Tracheal epithelial cell (primary cell): Measurements from ENCODE around the gene ZBTB5. TPM values are rescaled to one million over a fixed set of nuclear protein-coding genes. Genes with fewer than 3 reads are reported as not detected.

Experiments
- total RNA-seq: library from RNA; depleted of rRNA; stranded (reverse); fragments of >200 nt; gene quantifications from 2 replicates; pipeline ENCODE4 v1.2.1, GENCODE V29; 2014

ZBTB5 gene
- total RNA-seq = 10.1 and 11.3 TPM in 2 replicates

GRCh38 chr9:37465249-37466036 is at the start of gene ZBTB5:
TSS of gene ZBTB5 (minus strand) at chr9:37465450. CDS start at chr9:37442551, 22,899 bp downstream.

GRCh38 chr9:37485389-37486255 is 20.4 kb upstream of the ZBTB5 start, which contains the start of gene POLR1E:
TSS of gene POLR1E (plus strand) at chr9:37485948. CDS start at chr9:37486048, 100 bp downstream.

GRCh38 chr9:37422289-37423104 is 42.8 kb downstream of the ZBTB5 start, which contains the start of gene GRHPR:
TSS of gene GRHPR (plus strand) at chr9:37422696. CDS start at chr9:37422751, 55 bp downstream.

Other genes starting within 250 kb of the ZBTB5 start
- gene GRHPR, start 42.8 kb downstream of the ZBTB5 start, total RNA-seq = 87.8 and 117 TPM in 2 replicates
- 33.7 and 36.2 TPM in 2 replicates for gene POLR1E, start 20.5 kb upstream of the ZBTB5 start, total RNA-seq
- 4.8 and 7.2 TPM in 2 replicates for gene FBXO10, start 110.9 kb upstream of the ZBTB5 start, total RNA-seq
- gene TOMM5, start 127.1 kb upstream of the ZBTB5 start, total RNA-seq = 143 and 146 TPM in 2 replicates
- under 0.01 TPM in 1 of 2 replicates, not detected in the other for gene FRMPD1, start 185.5 kb upstream of the ZBTB5 start, total RNA-seq